Right cardiac atrium (tissue), 5 donors: Measurements from ENCODE around the gene INPP5F. TPM values are rescaled to one million over a fixed set of nuclear protein-coding genes. Genes with fewer than 3 reads are reported as not detected.
"Not testable (repeated sequence)": the region's sequence is repeated elsewhere in the genome, so short reads cannot be mapped to it uniquely, and the experiment has no call there.

Experiments used
- ATAC-seq, 2 donors: fragments of 200-7000 bp; cut with Tn5 transposase; one replicate each; pipeline versions ENCODE4 v1.8.0 to v1.9.1; 2020; ENCODE audit warnings: moderate library complexity in 2 of 2, mild to moderate bottlenecking in 1 of 2
- DNase-seq, 3 donors: peaks; one replicate each; pipeline ENCODE4 v3.0.0-alpha.2; 2020
- H3K27ac ChIP-seq: one replicate; pipeline ENCODE4 v1.5.1; 2013; ENCODE audit warnings: mild to moderate bottlenecking, low read length, control low read depth, moderate library complexity
- H3K27me3 ChIP-seq: one replicate; pipeline ENCODE4 v1.6.1; 2013; ENCODE audit not compliant: control insufficient read depth, insufficient read depth
- H3K4me1 ChIP-seq: one replicate; pipeline ENCODE4 v1.6.1; 2013; ENCODE audit warnings: low read length; ENCODE audit not compliant: control insufficient read depth, insufficient read depth
- H3K4me3 ChIP-seq: one replicate; pipeline ENCODE4 v1.5.1; 2013; ENCODE audit warnings: low read length, control low read depth
- H3K9me3 ChIP-seq: one replicate; pipeline ENCODE4 v1.6.1; 2013; ENCODE audit warnings: low read length; ENCODE audit not compliant: control insufficient read depth
- WGBS: extraction: QIAGEN DNeasy Blood & Tissue Kit; methylation state at CpG from one replicate; pipeline ENCODE4 v1.1.7; 2013; 5-methylcytosine and 5-hydroxymethylcytosine counted together
- intact Hi-C, 4 donors: fragments of 100-400 bp; cut with DNase I; formaldehyde crosslinking; loops; one replicate each; pipeline versions ENCODE4 v1.11.0 to v1.14.0; 2022 to 2023
- polyA plus RNA-seq: library from polyadenylated mRNA; stranded (reverse); fragments of 200-250 nt; gene quantifications from one replicate; pipeline ENCODE4 v1.2.3, GENCODE V29; 2013
- total RNA-seq, 4 donors: library from RNA; stranded (reverse); fragmentation: NEBNext Ultra II Directional; extraction: Animal tissue kit (Norgen Biotek cat#: 25700); gene quantifications; one replicate each; pipeline ENCODE4 v1.2.1, GENCODE V29; 2021
- donor health status: healthy with polysubstance abuse.
- donor health status: DM: no; HTN: yes; CAD: no.
- donor health status: DM: no; HTN: no; CAD: no.
- donor health status: DM: no; HTN: yes; CAD: no; lungs with severe emphysema.
- donor health status: DM: yes; HTN: yes; CAD: no.

Gene INPP5F
- total and polyA plus RNA-seq, 5 donors = 3.4 to 6.4 (median 6.1) TPM

- intact Hi-C loops = no loop called here
- DNase-seq (no peak), ATAC-seq (no peak)
- H3K4me1 ChIP-seq = no peaks in the 10 kb centered on the region
- no peak overlapping the region for H3K4me3 ChIP-seq
- H3K9me3 ChIP-seq = no peaks in the 10 kb centered on the region
- H3K27me3 ChIP-seq = no peaks in the 10 kb centered on the region
- 97% methylated on average over 5 of the region's 5 CpGs for WGBS
- no peak overlapping the region for H3K27ac ChIP-seq
These were observed 55.1 kb downstream of the INPP5F start for GRCh38 chr10:119780879-119781480.

GRCh38 chr10:119781498-119781897 is 55.6 kb downstream of the INPP5F start:
- Histone ChIP-seq H3K27ac (no peak overlapping the region), H3K4me3 (no peak overlapping the region), H3K27me3 (no peaks in the 10 kb centered on the region), H3K4me1 (no peaks in the 10 kb centered on the region), H3K9me3 (no peaks in the 10 kb centered on the region)
- no peak for DNase-seq
- intact Hi-C loops = no loop called here
- no peak for ATAC-seq
- WGBS = 89% methylated on average over 2 of the region's 2 CpGs

GRCh38 chr10:119782981-119783664 is 57.3 kb downstream of the INPP5F start:
- DNase-seq (no peak), ATAC-seq (no peak)
- no peaks in the 10 kb centered on the region for H3K9me3 ChIP-seq
- intact Hi-C loops = no loop called here
- no peak overlapping the region for H3K4me3 ChIP-seq
- H3K27me3 ChIP-seq = no peaks in the 10 kb centered on the region
- WGBS = 80% methylated on average over 4 of the region's 4 CpGs
- no peaks in the 10 kb centered on the region for H3K4me1 ChIP-seq
- H3K27ac ChIP-seq = no peak overlapping the region

- intact Hi-C loops = no loop called here
- 58% methylated on average over 7 of the region's 7 CpGs for WGBS
These were observed 57.8 kb downstream of the INPP5F start for GRCh38 chr10:119783665-119784027.

GRCh38 chr10:119784340-119785067 is 58.7 kb downstream of the INPP5F start:
- H3K27me3 ChIP-seq = no peaks in the 10 kb centered on the region
- no peak overlapping the region for H3K27ac ChIP-seq
- no peaks in the 10 kb centered on the region for H3K9me3 ChIP-seq
- no peak overlapping the region for H3K4me3 ChIP-seq
- ATAC-seq (peak in 1 of 2 donors; percentile 34), DNase-seq (no peak)
- WGBS = 63% methylated on average over 7 of the region's 7 CpGs
- intact Hi-C loops = no loop called here
- H3K4me1 ChIP-seq = no peaks in the 10 kb centered on the region

More at GRCh38 chr10:119783665-119784027, 57.8 kb downstream of the INPP5F start:
- no peak overlapping the region for H3K4me3 ChIP-seq
- H3K27me3 ChIP-seq = no peaks in the 10 kb centered on the region
- DNase-seq (no peak), ATAC-seq (no peak)
- no peaks in the 10 kb centered on the region for H3K9me3 ChIP-seq
- no peaks in the 10 kb centered on the region for H3K4me1 ChIP-seq
- H3K27ac ChIP-seq = no peak overlapping the region

GRCh38 chr10:119786117-119786769 is 60.4 kb downstream of the INPP5F start:
- peak in 1 of 2 donors; percentile 52 for ATAC-seq
- 66% methylated on average over 5 of the region's 5 CpGs for WGBS
- Histone ChIP-seq H3K4me3 (no peak overlapping the region), H3K27ac (no peak overlapping the region), H3K4me1 (no peaks in the 10 kb centered on the region), H3K9me3 (no peaks in the 10 kb centered on the region), H3K27me3 (no peaks in the 10 kb centered on the region)
- no peak for DNase-seq
- intact Hi-C loops = no loop called here

- H3K9me3 ChIP-seq, H3K27me3 ChIP-seq, ATAC-seq, H3K4me1 ChIP-seq, intact Hi-C loops, H3K27ac ChIP-seq, H3K4me3 ChIP-seq, DNase-seq: not testable (repeated sequence)
- 96% methylated on average over 27 of the region's 32 CpGs for WGBS
These were observed 69.3 kb downstream of the INPP5F start for GRCh38 chr10:119795101-119795500.

GRCh38 chr10:119796039-119796438 is 70.2 kb downstream of the INPP5F start:
- H3K9me3 ChIP-seq = no peaks in the 10 kb centered on the region
- H3K27ac ChIP-seq = no peak overlapping the region
- H3K4me3 ChIP-seq = no peak overlapping the region
- DNase-seq = no peak
- H3K27me3 ChIP-seq = no peaks in the 10 kb centered on the region
- WGBS = 95% methylated on average over 6 of the region's 6 CpGs
- intact Hi-C loops = no loop called here
- no peak for ATAC-seq
- H3K4me1 ChIP-seq = no peaks in the 10 kb centered on the region

GRCh38 chr10:119801176-119801575 is 75.3 kb downstream of the INPP5F start:
- Histone ChIP-seq H3K4me3 (no peak overlapping the region), H3K27ac (no peak overlapping the region), H3K4me1 (no peaks in the 10 kb centered on the region), H3K9me3 (no peaks in the 10 kb centered on the region), H3K27me3 (no peaks in the 10 kb centered on the region)
- DNase-seq (no peak), ATAC-seq (no peak)
- 96% methylated on average over 2 of the region's 2 CpGs for WGBS
- intact Hi-C loops = no loop called here

GRCh38 chr10:119801998-119802538 is 76.2 kb downstream of the INPP5F start:
- no peaks in the 10 kb centered on the region for H3K4me1 ChIP-seq
- no peak for ATAC-seq
- intact Hi-C loops = no loop called here
- no peak for DNase-seq
- no peaks in the 10 kb centered on the region for H3K9me3 ChIP-seq
- H3K4me3 ChIP-seq = no peak overlapping the region
- WGBS = 92% methylated on average over 6 of the region's 6 CpGs
- no peaks in the 10 kb centered on the region for H3K27me3 ChIP-seq
- no peak overlapping the region for H3K27ac ChIP-seq

- no peaks in the 10 kb centered on the region for H3K9me3 ChIP-seq
- intact Hi-C loops = no loop called here
- DNase-seq = no peak
- H3K4me1 ChIP-seq = no peaks in the 10 kb centered on the region
- H3K27me3 ChIP-seq = no peaks in the 10 kb centered on the region
- H3K4me3 ChIP-seq = no peak overlapping the region
- ATAC-seq = no peak
- 88% methylated on average over 1 of the region's 1 CpG for WGBS
- H3K27ac ChIP-seq = no peak overlapping the region
These were observed 77.4 kb downstream of the INPP5F start for GRCh38 chr10:119803264-119803663.
